Ecto neural progenitor cell (in vitro differentiated cells): ENCODE data around the gene BCL2L13.
"Not testable (repeated sequence)": the region's sequence is repeated elsewhere in the genome, so short reads cannot be mapped to it uniquely, and the experiment has no call there.

Source experiments
- DNase-seq: peaks from one replicate; pipeline ENCODE4 v3.0.0-alpha.2; 2018; ENCODE audit warnings: low spot score

The BCL2L13 gene

DNA sequence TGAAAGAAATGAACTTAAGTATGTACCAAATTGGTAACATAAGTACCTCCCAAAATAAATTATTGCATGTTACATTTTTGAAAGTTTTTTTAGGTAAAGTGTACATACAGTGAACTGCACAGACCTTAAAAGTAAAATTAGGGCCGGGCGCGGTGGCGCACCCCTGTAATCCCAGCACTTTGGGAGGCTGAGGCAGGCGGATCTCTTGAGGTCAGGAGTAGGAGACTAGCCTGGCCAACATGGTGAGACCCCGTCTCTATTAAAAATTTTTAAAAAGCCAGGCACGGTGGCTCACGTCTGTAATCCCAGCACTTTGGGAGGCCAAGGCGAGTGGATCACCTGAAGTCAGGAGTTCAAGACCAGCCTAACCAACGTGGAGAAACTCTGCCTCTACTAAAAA, 1.7 kb upstream of the BCL2L13 start:
- DNase-seq, result not testable (repeated sequence)

- DNase-seq, result no peak
Measured at GRCh38 chr22:17637490-17638181, 921 bp upstream of the BCL2L13 start.

DNA sequence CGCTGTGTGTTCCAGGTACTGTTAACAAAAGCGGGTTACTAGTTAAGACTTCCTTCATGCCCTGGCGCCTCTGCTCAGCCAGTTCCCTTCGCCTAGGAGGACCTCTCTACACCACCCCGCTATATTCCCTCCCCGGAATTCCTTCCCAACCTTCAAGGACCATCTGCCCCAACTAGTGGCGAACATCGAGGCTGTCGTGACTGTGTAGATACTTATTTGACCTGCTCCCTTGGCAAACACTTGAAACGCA, 450 bp upstream of the BCL2L13 start:
- DNase-seq, result no peak

DNA sequence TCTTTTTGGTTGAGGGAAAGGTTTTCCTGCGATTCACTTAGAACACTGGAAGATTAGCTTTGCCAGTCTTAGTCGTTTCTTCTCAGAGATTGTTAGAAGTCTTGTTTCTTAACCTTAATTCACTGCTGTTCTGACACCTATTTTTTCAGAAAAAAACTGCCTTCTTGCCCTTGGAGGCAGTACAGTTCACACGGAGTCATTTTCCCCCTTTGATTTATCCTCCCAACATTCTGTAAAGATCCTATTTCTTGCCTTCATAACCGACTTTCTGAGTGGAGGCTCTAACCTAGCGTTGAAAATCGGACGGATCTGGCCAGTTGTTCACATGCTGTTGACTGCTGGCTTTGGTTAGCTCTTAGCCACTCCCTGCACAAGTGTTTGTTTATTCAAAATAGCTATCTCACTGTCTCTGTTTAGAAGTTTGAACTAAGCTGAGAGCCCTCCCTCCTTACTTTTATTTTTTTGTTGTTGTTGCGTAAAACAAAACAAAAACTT, 737 bp downstream of the BCL2L13 start:
- no peak for DNase-seq

- no peak for DNase-seq
Measured at GRCh38 chr22:17641269-17641668, 2.7 kb downstream of the BCL2L13 start.

- not testable (repeated sequence) for DNase-seq
Measured at GRCh38 chr22:17642357-17642756, 3.8 kb downstream of the BCL2L13 start.

GRCh38 chr22:17647452-17647851, 8.9 kb downstream of the BCL2L13 start:
- DNase-seq, result no peak

DNA sequence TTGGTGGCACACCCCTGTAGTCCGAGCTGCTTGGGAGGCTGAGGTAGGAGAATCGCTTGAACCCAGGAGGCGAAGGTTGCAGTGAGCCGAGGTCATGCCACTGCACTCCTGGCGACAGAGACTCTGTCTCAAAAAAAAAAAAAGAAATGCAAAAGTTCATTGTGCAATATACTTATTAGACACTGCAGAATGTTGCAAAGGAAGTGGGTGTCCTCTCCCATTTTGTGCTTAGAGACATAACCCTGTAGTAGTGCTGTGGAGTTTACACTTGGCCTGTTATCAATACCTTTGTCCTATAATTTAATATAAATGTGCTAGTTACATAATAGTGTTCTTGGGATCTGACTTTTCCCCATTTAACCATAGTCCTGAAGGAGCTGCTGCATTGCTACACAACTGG, 9.4 kb downstream of the BCL2L13 start:
- no peak for DNase-seq

DNA sequence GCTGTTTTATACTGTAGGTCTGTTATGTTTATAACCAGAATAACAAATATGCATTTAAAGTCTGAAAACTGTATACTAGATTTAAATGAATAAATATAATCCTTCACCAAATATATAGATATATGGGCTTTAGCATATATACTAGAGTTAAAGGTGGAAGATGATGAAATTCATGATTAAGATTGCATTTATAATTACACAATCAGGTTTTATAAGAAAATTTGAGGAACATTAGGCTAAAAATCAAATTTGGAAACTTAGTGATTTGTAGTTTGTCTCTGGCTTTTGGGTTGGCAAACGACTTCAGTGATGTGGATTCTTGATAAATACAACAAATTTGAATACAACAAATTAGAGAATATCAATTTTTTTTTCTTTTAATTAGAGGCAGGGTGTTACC, 10.0 kb downstream of the BCL2L13 start:
- no peak for DNase-seq

GRCh38 chr22:17655289-17655688, 16.7 kb downstream of the BCL2L13 start:
- DNase-seq, result no peak

DNA sequence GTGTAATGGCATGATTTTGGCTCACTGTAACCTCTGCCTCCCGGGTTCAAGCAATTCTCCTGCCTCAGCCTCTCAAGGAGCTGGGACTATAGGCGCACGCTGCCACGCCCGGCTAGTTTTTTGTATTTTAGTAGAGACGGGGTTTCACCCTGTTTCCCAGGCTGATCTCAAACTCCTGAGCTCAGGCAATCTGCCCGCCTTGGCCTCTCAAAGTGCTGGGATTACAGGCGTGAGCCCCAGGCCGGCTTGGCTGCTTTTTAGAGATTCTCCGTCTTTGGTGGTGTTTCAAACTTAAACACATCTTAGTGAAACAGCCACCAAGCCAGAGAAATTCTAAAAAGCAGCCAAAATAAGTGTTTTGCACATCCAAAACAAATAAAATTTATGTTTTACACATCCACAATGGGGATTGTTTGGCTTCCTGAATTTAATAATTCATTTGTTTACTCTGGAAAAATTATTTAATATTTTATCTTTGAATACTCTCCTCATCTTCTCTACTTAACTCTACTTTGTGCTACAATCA, 18.4 kb downstream of the BCL2L13 start:
- DNase-seq, result no peak

- no peak for DNase-seq
Measured at GRCh38 chr22:17664414-17665055, 26.0 kb downstream of the BCL2L13 start.

DNA sequence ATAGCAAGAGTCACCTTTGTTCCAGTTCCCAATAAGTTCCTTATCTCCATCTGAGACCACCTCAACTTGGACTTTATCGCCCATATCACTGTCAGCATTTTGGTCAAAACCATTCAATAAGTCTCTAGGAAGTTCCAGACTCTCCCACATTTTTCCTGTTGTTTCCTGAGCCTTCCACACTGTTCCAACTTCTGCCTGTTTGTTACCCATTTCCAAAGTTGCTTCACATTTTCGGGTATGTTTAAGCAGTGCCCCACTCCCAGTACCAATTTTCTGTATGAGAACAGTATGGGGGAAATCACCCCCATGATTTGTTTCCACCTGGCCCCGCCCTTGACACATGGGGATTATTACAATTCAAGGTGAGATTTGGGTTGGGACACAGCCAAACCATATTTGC, 26.7 kb downstream of the BCL2L13 start:
- no peak for DNase-seq

- no peak for DNase-seq
Measured at GRCh38 chr22:17665854-17666253, 27.3 kb downstream of the BCL2L13 start.

- not testable (repeated sequence) for DNase-seq
Measured at GRCh38 chr22:17671521-17672092, 33.0 kb downstream of the BCL2L13 start.

- no peak for DNase-seq
Measured at GRCh38 chr22:17672417-17672991, 33.9 kb downstream of the BCL2L13 start.

GRCh38 chr22:17674152-17674551, 35.6 kb downstream of the BCL2L13 start:
- no peak for DNase-seq

DNA sequence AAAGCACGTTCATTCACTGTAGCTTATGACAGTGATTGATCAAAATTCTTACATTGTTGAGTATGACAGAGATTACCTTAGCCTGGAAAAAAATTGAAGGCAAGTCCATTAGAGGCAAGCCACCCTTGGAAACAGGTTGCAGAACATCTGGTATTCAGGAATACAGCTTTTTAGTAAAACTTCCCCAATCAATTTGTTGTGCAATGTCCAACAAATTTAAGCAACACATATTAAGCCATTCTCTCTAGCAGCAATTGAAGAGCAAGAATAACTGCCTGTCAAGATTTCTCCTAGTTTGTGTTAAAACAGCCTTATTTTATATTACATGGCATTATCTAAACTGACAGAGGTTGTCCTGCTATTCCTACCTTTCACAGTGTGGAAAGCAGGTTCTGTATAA, 37.0 kb downstream of the BCL2L13 start:
- DNase-seq, result no peak

GRCh38 chr22:17678817-17679385, 40.3 kb downstream of the BCL2L13 start:
- no peak for DNase-seq

- no peak for DNase-seq
Measured at GRCh38 chr22:17684245-17684644, 45.7 kb downstream of the BCL2L13 start.

GRCh38 chr22:17692841-17693240, 54.3 kb downstream of the BCL2L13 start:
- no peak for DNase-seq

DNA sequence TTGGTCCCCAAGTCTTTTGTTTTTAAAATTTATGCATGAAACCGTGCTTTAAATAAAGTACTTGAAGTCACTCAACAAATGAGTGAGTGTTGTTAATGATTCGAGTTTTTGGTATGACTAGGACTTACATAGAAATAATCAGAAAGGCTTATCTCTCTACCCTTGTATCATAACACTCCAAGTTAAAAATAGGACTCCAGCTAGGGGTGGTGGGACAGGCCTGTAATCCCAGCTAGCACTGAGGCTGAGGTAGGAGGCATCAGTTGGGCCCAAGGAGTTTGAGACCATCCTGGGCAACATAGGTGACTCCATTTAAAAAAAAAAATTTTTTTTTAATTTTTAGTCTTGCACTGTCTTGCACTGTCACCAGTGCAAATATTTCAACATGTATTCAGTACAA, 55.6 kb downstream of the BCL2L13 start:
- no peak for DNase-seq

GRCh38 chr22:17694752-17695151, 56.2 kb downstream of the BCL2L13 start:
- DNase-seq, result no peak
